HepG2 (cell line): ENCODE results near the gene MFSD8. TPM values are rescaled to one million over a fixed set of nuclear protein-coding genes. Genes with fewer than 3 reads are reported as not detected.
"Not testable (repeated sequence)": the region's sequence is repeated elsewhere in the genome, so short reads cannot be mapped to it uniquely, and the experiment has no call there.

Source experiments
- ATAC-seq: fragments of 200-7000 bp; cut with Tn5 transposase; 3 replicates; pipeline ENCODE4 v1.9.1; 2020; ENCODE audit warnings: mild to moderate bottlenecking, moderate library complexity
- BruUV-seq: library from RNA; stranded (reverse); fragments of 400-500 nt; replicated peaks from 2 replicates; lab custom pipeline; 2021; lab: Mats Ljungman, UMichigan
- CTCF ChIA-PET: fragments of 300-600 bp; formaldehyde crosslinking; extraction: SDS; loops from one replicate; lab custom pipeline; 2021; ENCODE audit warnings: low total read pairs, inconsistent platforms, low intra/inter-chr PET ratio; lab: Yijun Ruan, JAX
- POLR2A ChIA-PET: fragments of 350-600 bp; sonication (Branson Sonifier 250); formaldehyde crosslinking; loops from one replicate; lab custom pipeline; 2020; ENCODE audit warnings: antibody characterized with exemption, inconsistent platforms; lab: Yijun Ruan, JAX
- DNase-seq: peaks from one replicate; pipeline ENCODE4 v3.0.0-alpha.2; 2015; ENCODE audit warnings: low spot score
- FAIRE-seq: peaks from 3 replicates; lab custom pipeline; 2011; peaks lifted over from hg19 to GRCh38; lab: Jason Lieb, UNC
- H2AFZ ChIP-seq: one replicate; pipeline ENCODE4 v1.6.1; 2011; ENCODE audit warnings: low read length, inconsistent platforms
- H3K27ac ChIP-seq: fragments of 300-600 bp; 3 replicates; pipeline ENCODE4 v1.8.0; 2011; ENCODE audit warnings: mixed run types, mild to moderate bottlenecking, mixed read lengths, low read length, inconsistent platforms; ENCODE audit not compliant: insufficient read depth; ENCODE audit errors: extremely low read length
- H3K27me3 ChIP-seq, 2 experiments: fragments of 200-600 bp in 1 of 2; 2 replicates in 1 of 2; 3 replicates in 1 of 2; pipeline versions ENCODE4 v1.6.0 to v1.8.0; 2011; ENCODE audit warnings: low read length in 2 of 2, mild to moderate bottlenecking in 2 of 2, moderate library complexity in 2 of 2, inconsistent platforms in 1 of 2; ENCODE audit not compliant: insufficient read depth in 2 of 2, control insufficient read depth in 1 of 2
- H3K36me3 ChIP-seq, 2 experiments: fragments of 200-600 bp in 1 of 2; replicated peaks in 1 of 2; 2 replicates in 1 of 2; 3 replicates in 1 of 2; pipeline versions ENCODE4 v1.5.1 to v1.8.0; 2011; ENCODE audit warnings: low read length in 2 of 2, inconsistent platforms in 1 of 2; ENCODE audit not compliant: insufficient read depth in 2 of 2, control insufficient read depth in 1 of 2
- H3K4me1 ChIP-seq: 2 replicates; pipeline ENCODE4 v1.5.1; 2012; ENCODE audit warnings: low read length, inconsistent platforms; ENCODE audit not compliant: insufficient read depth
- H3K4me2 ChIP-seq: 2 replicates; pipeline ENCODE4 v1.6.0; 2011; ENCODE audit warnings: low read depth, low read length, inconsistent platforms
- H3K4me3 ChIP-seq, 3 experiments: fragments of 200-600 bp in 1 of 3; sonication (generic), shearing (Covaris generic) in 1 of 3; replicated peaks in 1 of 3; 2 replicates each; pipeline ENCODE4 v1.5.1; 2011 to 2016; ENCODE audit warnings: low read length in 3 of 3, inconsistent platforms in 2 of 3, low read depth in 2 of 3, mild to moderate bottlenecking in 2 of 3, control low read depth in 1 of 3, mixed read lengths in 1 of 3; ENCODE audit not compliant: insufficient read depth in 1 of 3
- H3K79me2 ChIP-seq: one replicate; pipeline ENCODE4 v1.6.1; 2011; ENCODE audit warnings: low read length, inconsistent platforms; ENCODE audit not compliant: insufficient read depth
- H3K9ac ChIP-seq: 2 replicates; pipeline ENCODE4 v1.6.0; 2011; ENCODE audit warnings: mild to moderate bottlenecking, low read depth, low read length, inconsistent platforms; ENCODE audit not compliant: insufficient read depth
- H3K9me3 ChIP-seq: 2 replicates; pipeline ENCODE4 v1.5.1; 2012; ENCODE audit warnings: mild to moderate bottlenecking, low read length
- H4K20me1 ChIP-seq: 2 replicates; pipeline ENCODE4 v1.6.0; 2011; ENCODE audit warnings: inconsistent platforms, mild to moderate bottlenecking, low read length, moderate library complexity; ENCODE audit not compliant: insufficient read depth
- MYC ChIP-seq: sonication (generic); formaldehyde crosslinking; IDR thresholded peaks from 2 replicates; pipeline ENCODE4 v1.9.0; 2021; ENCODE audit warnings: missing genetic modification reagents, borderline replicate concordance
- POGZ ChIP-seq: sonication (generic); formaldehyde crosslinking; IDR thresholded peaks from 2 replicates; pipeline ENCODE4 v1.4.0; 2020; ENCODE audit warnings: mild to moderate bottlenecking, missing genetic modification reagents
- ZMYM2 ChIP-seq: sonication (generic); formaldehyde crosslinking; IDR thresholded peaks from 2 replicates; pipeline ENCODE4 v1.8.0; 2022; ENCODE audit warnings: mild to moderate bottlenecking, missing genetic modification reagents
- ZNF747 ChIP-seq: sonication (generic); formaldehyde crosslinking; IDR thresholded peaks from 2 replicates; pipeline ENCODE4 v1.8.1; 2023; ENCODE audit warnings: missing genetic modification reagents, mild to moderate bottlenecking, borderline replicate concordance
- ZNF878 ChIP-seq: sonication (generic); formaldehyde crosslinking; IDR thresholded peaks from 2 replicates; pipeline ENCODE4 v1.8.1; 2023; ENCODE audit warnings: mild to moderate bottlenecking, missing genetic modification reagents, moderate library complexity
- WGBS: methylation state at CpG from one replicate; pipeline ENCODE4 v1.1.6; 2017; ENCODE audit warnings: low lambda C conversion rate; 5-methylcytosine and 5-hydroxymethylcytosine counted together
- in situ Hi-C: cut with HindIII; loops from 2 replicates; pipeline ENCODE4 v1.10.0; 2017; ENCODE audit warnings: low pct_unique_long_range_greater_than_20kb; ENCODE audit not compliant: extremely low pct_ligation_motif_present
- intact Hi-C: fragments of 100-400 bp; cut with micrococcal nuclease; formaldehyde crosslinking; loops from one replicate; pipeline ENCODE4 v1.10.0; 2022; ENCODE audit not compliant: unreplicated experiment
- polyA plus RNA-seq, 8 experiments: library from polyadenylated mRNA; depleted of rRNA in 3 of 8; stranded (reverse) in 7 of 8; unstranded in 1 of 8; fragments of >200 nt; fragmentation: Illumina TruSeq in 4 of 8; extraction: Trizol in 4 of 8; gene quantifications; 2 replicates each; pipeline versions ENCODE4 v1.2.1 to v1.2.3, GENCODE V29; 2011 to 2016; ENCODE audit warnings: low read depth in 4 of 8, missing spikeins in 1 of 8, mixed read lengths in 1 of 8; ENCODE audit not compliant: insufficient read depth in 1 of 8
- total RNA-seq, 5 experiments: library from RNA; depleted of rRNA; stranded (reverse); fragments of >200 nt; fragmentation: Illumina TruSeq; extraction: Trizol; gene quantifications; 2 replicates each; pipeline ENCODE4 v1.2.3, GENCODE V29; 2016; ENCODE audit warnings: low read depth in 1 of 5
- TF ChIP-seq, protein P1 (sequence below): sonication (generic); formaldehyde crosslinking; IDR thresholded peaks from 2 replicates; pipeline ENCODE4 v1.4.0; 2020; ENCODE audit warnings: missing genetic modification reagents, borderline replicate concordance
- TF ChIP-seq, protein P2 (sequence below): sonication (generic); formaldehyde crosslinking; IDR thresholded peaks from 2 replicates; pipeline ENCODE4 v1.5.0; 2020; ENCODE audit warnings: mild to moderate bottlenecking, missing genetic modification reagents, moderate library complexity
- TF ChIP-seq, protein P3 (sequence below): sonication (generic); formaldehyde crosslinking; IDR thresholded peaks from 2 replicates; pipeline ENCODE4 v1.4.0; 2020; ENCODE audit warnings: missing genetic modification reagents, mild to moderate bottlenecking, borderline replicate concordance
- TF ChIP-seq, protein P4 (sequence below): fragments of 450-650 bp; IDR thresholded peaks from 2 replicates; pipeline ENCODE4 v1.6.1; 2016

MFSD8 gene
- total and polyA plus RNA-seq, 2 of the 13 experiments (the other 11 are each of a cell fraction or from before 2014, with no cell fraction given): 24.8 to 25.5 TPM

DNA sequence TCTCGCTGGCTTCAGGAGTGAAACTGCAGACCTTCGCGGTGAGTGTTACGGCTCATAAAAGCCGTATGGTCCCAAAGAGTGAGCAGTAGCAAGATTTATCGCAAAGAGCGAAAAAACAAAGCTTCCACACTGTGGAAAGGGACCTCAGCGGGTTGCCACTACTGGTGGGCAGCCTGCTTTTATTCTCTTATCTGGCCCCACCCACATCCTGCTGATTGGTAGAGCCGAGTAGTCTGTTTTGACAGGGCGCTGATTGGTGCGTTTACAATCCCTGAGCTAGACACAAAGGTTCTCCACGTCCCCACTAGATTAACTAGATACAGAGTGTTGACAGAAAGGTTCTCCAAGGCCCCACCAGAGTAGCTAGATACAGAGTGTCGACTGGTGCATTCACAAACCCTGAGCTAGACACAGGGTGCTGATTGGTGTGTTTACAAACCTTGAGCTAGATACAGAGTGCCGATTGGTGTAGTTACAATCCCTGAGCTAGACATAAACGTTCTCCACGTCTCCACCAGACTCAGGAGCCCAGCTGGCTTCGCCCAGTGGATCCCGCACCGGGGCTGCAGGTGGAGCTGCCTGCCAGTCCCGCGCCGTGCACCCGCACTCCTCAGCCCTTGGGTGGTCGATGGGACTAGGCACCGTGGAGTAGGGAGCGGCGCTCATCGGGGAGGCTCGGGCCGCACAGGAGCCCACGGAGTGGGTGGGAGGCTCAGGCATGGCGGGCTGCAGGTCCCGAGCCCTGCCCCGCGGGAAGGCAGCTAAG is 1.2 kb downstream of the MFSD8 start:
- ATAC-seq, FAIRE-seq, CTCF ChIA-PET, H3K9me3 ChIP-seq, H2AFZ ChIP-seq, H3K27me3 ChIP-seq, BruUV-seq, H3K36me3 ChIP-seq, H4K20me1 ChIP-seq: not testable (repeated sequence)
- POLR2A ChIA-PET: interaction anchor here (0.6 to 3.0 kb wide), 7 partner anchors 9 to 97 kb away, joined by 3 to 52 read pairs (median 4); partner anchors contain the start of genes LARP1B and PLK4
- peaks cover 34% of the 10 kb centered on the region for H3K4me1 ChIP-seq
- H3K27ac ChIP-seq: peak overlapping the region; percentile 90
- intact Hi-C loops: loop anchor here (2.0 to 10.0 kb wide), 3 partner anchors 83 to 321 kb away; partner anchors contain the start of genes HSPA4L, PGRMC2 and PLK4
- DNase-seq: peak; percentile 13
- peaks cover 45% of the 10 kb centered on the region for H3K79me2 ChIP-seq
- 61% methylated on average over 15 of the region's 35 CpGs for WGBS
- in situ Hi-C loops: loop anchor here (10.0 kb wide), 1 partner anchor 91 kb away; no protein-coding TSS in a partner anchor
- peak overlapping the region; percentile 98 for H3K9ac ChIP-seq
- H3K4me2 ChIP-seq: peak overlapping the region; percentile 41
- peak overlapping the region; percentile 40 to 99 (median 84); a peak in 5 of 6 replicates for H3K4me3 ChIP-seq
- TF ChIP-seq, protein P1, sequence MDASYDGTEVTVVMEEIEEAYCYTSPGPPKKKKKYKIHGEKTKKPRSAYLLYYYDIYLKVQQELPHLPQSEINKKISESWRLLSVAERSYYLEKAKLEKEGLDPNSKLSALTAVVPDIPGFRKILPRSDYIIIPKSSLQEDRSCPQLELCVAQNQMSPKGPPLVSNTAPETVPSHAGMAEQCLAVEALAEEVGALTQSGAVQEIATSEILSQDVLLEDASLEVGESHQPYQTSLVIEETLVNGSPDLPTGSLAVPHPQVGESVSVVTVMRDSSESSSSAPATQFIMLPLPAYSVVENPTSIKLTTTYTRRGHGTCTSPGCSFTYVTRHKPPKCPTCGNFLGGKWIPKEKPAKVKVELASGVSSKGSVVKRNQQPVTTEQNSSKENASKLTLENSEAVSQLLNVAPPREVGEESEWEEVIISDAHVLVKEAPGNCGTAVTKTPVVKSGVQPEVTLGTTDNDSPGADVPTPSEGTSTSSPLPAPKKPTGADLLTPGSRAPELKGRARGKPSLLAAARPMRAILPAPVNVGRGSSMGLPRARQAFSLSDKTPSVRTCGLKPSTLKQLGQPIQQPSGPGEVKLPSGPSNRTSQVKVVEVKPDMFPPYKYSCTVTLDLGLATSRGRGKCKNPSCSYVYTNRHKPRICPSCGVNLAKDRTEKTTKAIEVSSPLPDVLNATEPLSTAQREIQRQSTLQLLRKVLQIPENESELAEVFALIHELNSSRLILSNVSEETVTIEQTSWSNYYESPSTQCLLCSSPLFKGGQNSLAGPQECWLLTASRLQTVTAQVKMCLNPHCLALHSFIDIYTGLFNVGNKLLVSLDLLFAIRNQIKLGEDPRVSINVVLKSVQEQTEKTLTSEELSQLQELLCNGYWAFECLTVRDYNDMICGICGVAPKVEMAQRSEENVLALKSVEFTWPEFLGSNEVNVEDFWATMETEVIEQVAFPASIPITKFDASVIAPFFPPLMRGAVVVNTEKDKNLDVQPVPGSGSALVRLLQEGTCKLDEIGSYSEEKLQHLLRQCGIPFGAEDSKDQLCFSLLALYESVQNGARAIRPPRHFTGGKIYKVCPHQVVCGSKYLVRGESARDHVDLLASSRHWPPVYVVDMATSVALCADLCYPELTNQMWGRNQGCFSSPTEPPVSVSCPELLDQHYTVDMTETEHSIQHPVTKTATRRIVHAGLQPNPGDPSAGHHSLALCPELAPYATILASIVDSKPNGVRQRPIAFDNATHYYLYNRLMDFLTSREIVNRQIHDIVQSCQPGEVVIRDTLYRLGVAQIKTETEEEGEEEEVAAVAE (CRISPR knock-in tag): peak; percentile 96
- TF ChIP-seq ZNF747 (CRISPR knock-in tag) (peak; percentile 57; the same call in 1 of the 2 replicates), ZMYM2 (peak; percentile 85; the same call in 1 of the 2 replicates), ZNF878 (CRISPR knock-in tag) (0 out of 2 replicates have a peak, but pooled peaks have one; percentile 31), MYC (CRISPR knock-in tag) (0 out of 2 replicates have a peak, but pooled peaks have one; percentile 24), POGZ (CRISPR knock-in tag) (peak; percentile 78)
- TF ChIP-seq, protein P2, sequence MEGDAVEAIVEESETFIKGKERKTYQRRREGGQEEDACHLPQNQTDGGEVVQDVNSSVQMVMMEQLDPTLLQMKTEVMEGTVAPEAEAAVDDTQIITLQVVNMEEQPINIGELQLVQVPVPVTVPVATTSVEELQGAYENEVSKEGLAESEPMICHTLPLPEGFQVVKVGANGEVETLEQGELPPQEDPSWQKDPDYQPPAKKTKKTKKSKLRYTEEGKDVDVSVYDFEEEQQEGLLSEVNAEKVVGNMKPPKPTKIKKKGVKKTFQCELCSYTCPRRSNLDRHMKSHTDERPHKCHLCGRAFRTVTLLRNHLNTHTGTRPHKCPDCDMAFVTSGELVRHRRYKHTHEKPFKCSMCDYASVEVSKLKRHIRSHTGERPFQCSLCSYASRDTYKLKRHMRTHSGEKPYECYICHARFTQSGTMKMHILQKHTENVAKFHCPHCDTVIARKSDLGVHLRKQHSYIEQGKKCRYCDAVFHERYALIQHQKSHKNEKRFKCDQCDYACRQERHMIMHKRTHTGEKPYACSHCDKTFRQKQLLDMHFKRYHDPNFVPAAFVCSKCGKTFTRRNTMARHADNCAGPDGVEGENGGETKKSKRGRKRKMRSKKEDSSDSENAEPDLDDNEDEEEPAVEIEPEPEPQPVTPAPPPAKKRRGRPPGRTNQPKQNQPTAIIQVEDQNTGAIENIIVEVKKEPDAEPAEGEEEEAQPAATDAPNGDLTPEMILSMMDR (CRISPR knock-in tag): 0 out of 2 replicates have a peak, but pooled peaks have one; percentile 4
- TF ChIP-seq, protein P3, sequence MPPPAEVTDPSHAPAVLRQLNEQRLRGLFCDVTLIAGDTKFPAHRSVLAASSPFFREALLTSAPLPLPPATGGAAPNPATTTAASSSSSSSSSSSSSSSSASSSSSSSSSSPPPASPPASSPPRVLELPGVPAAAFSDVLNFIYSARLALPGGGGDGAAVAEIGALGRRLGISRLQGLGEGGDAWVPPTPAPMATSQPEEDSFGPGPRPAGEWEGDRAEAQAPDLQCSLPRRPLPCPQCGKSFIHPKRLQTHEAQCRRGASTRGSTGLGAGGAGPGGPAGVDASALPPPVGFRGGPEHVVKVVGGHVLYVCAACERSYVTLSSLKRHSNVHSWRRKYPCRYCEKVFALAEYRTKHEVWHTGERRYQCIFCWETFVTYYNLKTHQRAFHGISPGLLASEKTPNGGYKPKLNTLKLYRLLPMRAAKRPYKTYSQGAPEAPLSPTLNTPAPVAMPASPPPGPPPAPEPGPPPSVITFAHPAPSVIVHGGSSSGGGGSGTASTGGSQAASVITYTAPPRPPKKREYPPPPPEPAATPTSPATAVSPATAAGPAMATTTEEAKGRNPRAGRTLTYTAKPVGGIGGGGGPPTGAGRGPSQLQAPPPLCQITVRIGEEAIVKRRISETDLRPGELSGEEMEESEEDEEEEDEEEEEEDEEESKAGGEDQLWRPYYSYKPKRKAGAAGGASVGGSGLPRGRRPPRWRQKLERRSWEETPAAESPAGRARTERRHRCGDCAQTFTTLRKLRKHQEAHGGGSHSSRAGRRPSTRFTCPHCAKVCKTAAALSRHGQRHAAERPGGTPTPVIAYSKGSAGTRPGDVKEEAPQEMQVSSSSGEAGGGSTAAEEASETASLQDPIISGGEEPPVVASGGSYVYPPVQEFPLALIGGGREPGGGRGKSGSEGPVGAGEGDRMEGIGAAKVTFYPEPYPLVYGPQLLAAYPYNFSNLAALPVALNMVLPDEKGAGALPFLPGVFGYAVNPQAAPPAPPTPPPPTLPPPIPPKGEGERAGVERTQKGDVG (CRISPR knock-in tag): peak; percentile 85; the same call in 1 of the 2 replicates
- TF ChIP-seq, protein P4, sequence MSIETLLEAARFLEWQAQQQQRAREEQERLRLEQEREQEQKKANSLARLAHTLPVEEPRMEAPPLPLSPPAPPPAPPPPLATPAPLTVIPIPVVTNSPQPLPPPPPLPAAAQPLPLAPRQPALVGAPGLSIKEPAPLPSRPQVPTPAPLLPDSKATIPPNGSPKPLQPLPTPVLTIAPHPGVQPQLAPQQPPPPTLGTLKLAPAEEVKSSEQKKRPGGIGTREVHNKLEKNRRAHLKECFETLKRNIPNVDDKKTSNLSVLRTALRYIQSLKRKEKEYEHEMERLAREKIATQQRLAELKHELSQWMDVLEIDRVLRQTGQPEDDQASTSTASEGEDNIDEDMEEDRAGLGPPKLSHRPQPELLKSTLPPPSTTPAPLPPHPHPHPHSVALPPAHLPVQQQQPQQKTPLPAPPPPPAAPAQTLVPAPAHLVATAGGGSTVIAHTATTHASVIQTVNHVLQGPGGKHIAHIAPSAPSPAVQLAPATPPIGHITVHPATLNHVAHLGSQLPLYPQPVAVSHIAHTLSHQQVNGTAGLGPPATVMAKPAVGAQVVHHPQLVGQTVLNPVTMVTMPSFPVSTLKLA: 0 out of 2 replicates have a peak, but pooled peaks have one; percentile 3
